ENCODE data around the gene BNC2.

The BNC2 gene

GRCh38 chr9:16626577-16627130 lies 243.8 kb downstream of the BNC2 start:
- DNase-seq (ENCODE audit: low spot score): no peak

DNA sequence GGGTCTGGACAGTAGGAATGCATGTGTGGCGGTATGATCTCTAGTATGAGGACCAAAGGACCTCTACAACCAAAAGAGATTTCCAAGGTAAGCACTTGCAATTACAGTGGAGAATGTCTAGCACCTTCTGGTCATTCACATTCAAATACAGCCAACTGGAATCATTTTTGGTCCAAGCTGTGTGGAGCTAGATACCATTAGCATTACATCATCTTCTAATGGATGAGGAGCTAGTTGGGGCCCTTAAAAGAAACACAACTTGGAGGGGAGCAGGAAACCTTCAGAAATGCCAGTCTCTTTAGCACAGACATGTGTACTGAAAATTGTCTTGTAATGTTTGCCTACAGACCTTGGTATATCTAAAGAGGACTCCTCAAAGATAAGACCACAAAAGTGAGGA lies 244.7 kb downstream of the BNC2 start:
- DNase-seq (ENCODE audit: low spot score): no peak

DNA sequence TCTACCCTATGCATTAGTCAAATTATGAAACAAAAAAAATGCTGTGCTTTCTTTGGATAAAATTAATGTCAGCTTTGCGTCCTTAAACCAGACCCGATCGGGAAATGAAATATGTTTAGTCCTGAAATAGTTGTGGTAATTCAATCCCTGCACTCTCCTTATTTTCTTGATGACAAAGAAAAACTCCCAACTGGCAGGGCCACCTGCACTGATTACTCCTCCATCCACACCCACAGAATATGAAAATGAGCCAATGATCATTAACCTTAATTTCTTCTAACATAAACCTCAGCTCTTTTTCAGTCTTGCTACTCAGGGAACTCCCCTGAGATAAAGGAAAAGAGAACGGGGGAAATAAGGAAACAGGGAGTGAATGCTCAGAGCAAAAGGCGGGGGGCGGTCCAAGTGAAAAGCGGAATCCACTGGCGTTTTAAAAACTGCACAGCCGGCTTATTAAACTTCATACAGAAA lies 245.3 kb downstream of the BNC2 start:
- no peak for DNase-seq (ENCODE audit: low spot score)

GRCh38 chr9:16624744-16625117 lies 245.7 kb downstream of the BNC2 start:
- no peak for DNase-seq (ENCODE audit: low spot score)

- DNase-seq (ENCODE audit: low spot score): no peak
Measured at GRCh38 chr9:16623989-16624743, 246.3 kb downstream of the BNC2 start.

DNA sequence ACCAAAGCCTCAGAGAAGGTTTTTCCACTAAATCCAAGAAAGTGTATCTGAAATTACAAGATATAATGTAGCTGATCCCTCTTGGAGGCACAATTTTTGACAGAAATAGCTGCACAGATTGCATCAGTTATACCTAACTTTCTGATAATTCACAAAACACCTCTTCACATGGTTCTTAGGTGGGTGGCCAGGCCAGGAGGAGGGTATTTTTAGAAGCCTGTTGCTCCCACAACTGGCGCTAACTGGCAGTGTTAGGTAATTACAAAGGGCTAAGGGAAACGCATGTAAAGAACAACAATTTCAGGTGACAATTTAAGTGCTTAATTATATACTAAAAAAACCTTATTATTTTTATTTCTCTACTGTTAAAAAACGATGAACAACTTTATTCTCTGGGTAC lies 247.9 kb downstream of the BNC2 start:
- no peak for DNase-seq (ENCODE audit: low spot score)

DNA sequence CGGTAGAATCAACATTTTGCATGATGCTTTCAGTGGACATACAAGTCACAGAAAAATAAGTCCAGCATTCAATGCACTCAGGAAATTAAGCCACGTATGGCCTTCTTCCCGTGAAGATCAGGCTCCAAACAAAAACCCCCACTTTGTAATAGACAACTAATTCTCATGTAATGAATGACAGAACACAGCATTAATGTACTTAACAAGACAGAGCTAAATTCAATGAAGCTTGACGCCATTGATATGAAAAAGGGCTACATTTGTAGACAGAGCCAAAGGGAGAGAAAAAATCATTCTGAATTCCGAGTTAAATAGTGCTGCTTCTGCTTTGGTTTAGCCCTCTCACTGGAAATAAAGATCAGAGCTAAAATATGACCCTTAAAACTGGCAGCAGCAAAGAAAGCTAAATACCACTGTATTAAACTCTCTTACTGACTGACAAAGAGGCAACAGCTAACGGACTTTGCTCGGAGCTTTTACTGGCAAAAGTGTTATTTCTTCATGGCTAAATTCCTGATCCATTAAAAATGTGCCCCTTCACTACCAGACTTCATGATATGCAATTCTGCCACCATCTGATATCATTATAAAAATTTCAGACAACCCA lies 250.5 kb downstream of the BNC2 start:
- no peak for DNase-seq (ENCODE audit: low spot score)

- DNase-seq (ENCODE audit: low spot score): no peak
Measured at GRCh38 chr9:16619402-16619801, 251.1 kb downstream of the BNC2 start.

DNA sequence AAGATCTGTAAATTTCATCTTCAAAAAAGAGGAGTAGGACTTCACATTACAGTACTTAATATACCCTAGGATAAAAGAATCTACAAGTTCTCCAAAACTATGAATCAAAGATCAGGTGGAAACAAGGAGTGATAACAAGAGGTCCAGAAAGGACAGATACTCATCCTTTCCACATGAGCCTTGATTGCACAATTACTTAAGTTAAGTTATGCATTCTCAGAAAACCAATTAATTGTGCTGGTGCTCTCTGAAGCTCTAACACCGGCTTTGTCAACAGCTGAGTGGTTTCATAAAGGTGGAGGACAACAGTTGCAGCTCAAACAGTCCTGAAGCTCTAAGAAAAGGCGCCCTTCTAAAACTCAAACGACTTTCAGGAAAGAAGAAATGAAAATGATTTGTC lies 251.9 kb downstream of the BNC2 start:
- no peak for DNase-seq (ENCODE audit: low spot score)

GRCh38 chr9:16616686-16617085 lies 253.8 kb downstream of the BNC2 start:
- DNase-seq (ENCODE audit: low spot score): no peak

GRCh38 chr9:16615451-16615850 lies 255.0 kb downstream of the BNC2 start:
- no peak for DNase-seq (ENCODE audit: low spot score)

DNA sequence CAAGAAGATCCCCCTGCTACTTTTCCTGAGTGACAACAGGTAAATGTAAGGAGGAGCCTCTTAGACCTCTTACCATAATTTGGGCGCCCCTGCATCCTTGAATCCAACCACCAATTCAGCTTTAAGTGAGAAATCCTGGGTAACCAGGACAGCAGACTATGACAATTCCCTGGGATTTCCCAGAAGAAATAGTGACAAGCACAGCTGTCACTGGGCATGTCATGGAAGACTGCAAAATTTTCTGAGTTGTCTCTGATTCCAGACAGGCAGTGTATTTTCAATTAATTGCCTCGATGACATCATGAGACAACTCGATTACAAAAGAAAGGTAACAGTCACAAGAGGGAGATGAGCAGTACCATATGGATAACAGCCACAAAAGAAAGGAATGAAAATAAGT lies 256.9 kb downstream of the BNC2 start:
- DNase-seq (ENCODE audit: low spot score): no peak

DNA sequence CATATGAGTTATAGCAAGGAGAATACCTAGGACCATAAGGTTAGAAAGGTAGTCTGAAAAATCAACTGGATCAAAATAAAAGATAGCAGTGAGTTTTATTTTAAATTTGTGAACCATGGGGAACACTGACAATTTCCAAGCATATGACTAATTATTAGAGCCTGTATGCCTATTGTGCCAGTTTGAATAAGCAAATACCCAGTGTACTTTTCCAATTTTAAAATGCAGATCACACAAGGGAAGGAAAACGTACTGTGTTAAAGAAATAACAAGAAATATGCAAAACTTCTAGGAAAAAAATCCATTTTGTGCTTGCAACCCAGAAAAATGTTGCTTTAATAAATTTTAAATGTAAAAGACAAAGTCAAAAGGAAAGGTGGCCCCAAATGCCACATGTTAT lies 257.4 kb downstream of the BNC2 start:
- DNase-seq (ENCODE audit: low spot score): no peak

- DNase-seq (ENCODE audit: low spot score): no peak
Measured at GRCh38 chr9:16612627-16613026, 257.8 kb downstream of the BNC2 start.

GRCh38 chr9:16611983-16612382 lies 258.5 kb downstream of the BNC2 start:
- no peak for DNase-seq (ENCODE audit: low spot score)

DNA sequence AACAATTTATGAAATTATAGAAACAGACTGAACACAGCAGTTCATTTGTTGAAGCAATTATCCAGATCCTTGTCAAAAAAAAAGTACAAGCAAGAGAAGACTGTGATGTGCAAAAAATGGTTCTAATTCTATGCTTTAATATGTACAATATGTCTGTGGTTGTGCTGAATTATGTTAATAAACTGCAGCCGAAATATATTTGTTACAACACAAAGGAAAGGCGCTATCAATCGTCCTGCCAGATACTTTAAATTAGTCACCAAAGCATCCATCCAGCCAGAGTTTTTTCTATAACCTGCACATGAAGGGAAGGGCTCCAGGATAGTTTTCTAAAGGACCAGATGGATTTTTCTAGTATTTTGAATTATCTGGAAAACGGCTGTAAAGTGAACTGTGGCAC lies 259.5 kb downstream of the BNC2 start:
- DNase-seq (ENCODE audit: low spot score): no peak

DNA sequence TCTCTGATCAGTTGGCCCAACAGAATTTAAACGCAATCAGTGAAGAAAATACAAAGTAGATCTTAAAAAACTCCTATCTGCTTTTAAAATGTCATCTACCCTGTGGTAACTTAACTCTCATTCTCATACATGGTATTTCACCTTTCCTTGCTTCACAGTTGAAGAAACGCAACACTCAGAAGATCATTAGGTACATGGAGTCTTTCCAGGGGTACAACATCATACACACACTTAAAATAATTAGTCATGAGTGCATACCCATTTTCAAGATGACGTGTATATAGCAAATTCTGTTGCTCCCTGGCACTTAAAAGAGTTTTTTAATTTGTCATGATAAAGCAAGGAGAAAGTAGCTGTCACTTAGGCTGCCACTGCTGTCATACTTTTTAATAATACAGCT lies 259.9 kb downstream of the BNC2 start:
- DNase-seq (ENCODE audit: low spot score): no peak

DNA sequence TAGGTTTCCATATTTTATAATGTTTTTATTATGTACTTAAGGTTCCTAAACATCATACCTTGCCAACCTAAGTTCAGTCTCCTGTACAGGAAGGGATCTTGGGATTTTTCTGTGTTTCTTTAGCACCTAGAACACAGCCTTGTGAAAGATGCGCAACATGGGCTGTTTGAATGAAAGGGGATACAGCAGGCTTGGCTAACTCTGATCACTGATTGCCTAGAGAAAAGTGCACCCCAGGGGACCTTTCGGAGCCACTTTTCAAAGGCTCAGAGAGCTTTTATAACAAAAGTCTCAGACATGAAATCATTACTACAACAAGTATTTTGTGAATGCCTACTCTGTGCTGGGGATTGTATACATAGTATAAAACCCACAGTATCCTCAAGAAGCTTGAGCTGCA lies 261.6 kb downstream of the BNC2 start:
- no peak for DNase-seq (ENCODE audit: low spot score)

- no peak for DNase-seq (ENCODE audit: low spot score)
Measured at GRCh38 chr9:16602494-16602893, 268.0 kb downstream of the BNC2 start.

DNA sequence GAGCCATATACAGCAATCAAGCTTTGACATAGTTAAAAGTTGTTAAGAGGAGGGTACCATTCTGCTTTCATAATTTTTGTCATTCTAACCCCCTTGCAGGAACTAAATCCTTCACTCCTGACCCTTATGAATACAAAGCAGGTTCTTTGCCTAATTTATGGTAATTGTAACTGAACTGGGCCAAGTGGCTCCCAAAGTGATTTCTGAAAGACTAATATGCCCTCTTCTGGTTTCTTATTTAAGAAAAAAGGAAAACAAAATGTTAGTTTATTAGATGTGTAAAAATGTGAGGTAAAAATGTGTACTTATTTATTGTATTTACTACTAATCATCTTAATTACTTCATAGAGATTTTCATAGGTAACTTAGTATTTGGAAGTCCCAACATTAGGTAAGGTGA lies 268.5 kb downstream of the BNC2 start:
- no peak for DNase-seq (ENCODE audit: low spot score)

DNA sequence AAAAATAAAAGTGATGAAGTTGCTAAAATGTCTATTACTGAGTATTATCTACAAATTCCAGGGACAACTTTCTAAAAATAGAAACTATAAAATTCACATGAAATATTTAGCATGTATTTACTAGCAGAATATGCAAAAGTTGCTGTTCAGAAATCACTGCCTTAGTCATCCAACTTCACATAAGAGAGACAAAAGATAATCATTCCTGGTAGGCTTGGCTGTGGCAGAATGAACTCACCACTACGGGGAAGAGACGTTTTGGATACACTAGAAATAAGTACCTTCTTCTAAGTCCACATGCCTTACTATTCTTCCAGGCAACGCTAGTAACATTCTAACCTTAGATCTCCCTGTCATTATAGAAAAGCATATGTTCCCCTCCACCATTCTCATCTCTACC lies 272.2 kb downstream of the BNC2 start:
- DNase-seq (ENCODE audit: low spot score): no peak

DNA sequence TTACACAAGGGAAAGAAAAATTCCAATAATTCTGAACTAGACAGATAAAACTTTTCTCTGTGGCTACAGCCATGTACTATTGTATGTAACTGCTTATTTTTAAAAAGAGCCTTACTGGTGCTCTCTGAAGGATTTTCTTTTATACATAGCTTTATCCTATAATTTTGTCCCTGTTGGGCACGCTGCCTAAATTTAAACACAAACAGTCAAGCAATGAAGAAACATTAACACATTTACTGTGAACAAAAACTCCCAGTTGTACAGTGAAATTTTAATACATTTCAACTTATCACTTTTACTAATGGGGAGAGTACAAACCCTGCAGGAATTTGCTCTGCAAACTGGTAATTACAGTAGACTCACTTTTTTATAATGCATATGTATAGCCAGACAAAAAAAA lies 273.3 kb downstream of the BNC2 start:
- DNase-seq (ENCODE audit: low spot score): no peak

DNA sequence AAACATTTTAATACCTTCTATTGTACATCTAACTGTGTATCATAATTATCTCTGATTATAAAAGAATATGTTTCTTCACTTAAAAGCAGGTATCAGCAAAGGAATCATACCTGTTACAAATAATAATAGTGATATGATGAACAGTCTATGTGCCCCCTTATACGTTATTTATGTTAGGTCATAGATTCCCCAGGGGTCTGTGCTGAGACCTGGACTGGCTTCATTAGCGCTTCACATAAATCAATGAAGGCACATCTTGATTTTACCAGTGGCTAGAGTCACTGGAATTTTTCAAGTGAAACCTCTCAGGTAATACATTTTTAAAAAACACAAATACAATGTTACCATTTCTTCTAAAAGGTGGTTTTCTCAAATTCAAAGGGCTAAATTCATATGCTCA lies 275.2 kb downstream of the BNC2 start:
- no peak for DNase-seq (ENCODE audit: low spot score)

DNA sequence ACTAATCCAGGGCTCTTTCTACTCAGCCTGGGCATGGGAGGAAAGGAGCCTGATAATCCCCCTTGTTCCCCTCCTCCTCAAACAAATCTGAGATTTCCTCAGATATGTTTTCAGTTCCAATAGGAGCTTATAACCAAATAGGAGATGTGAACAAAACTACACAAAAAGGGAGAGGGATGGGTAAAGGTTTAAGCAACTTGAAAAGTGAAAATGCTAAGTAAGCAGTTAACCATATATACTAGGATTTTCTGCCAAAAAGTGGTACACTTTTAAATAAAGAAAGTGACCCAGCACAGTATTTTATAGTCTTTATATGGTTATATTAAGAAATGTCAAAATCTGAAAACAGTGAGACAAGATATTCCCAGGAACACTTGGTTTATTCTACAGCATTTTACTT lies 275.7 kb downstream of the BNC2 start:
- no peak for DNase-seq (ENCODE audit: low spot score)
